GM10266 (cell line): ENCODE results near the gene GLI3.

Experiments used
- DNase-seq: peaks from one replicate; pipeline ENCODE4 v3.0.0; 2012; ENCODE audit errors: extremely low spot score
- CTCF ChIP-seq: IDR thresholded peaks from 2 replicates; pipeline ENCODE4 v1.5.1; 2012; ENCODE audit warnings: mild to moderate bottlenecking, low read depth; ENCODE audit not compliant: control insufficient read depth, insufficient read depth; ENCODE audit errors: missing control alignments

GLI3 gene

GRCh38 chr7:42096681-42097561, 140.1 kb downstream of the GLI3 start:
- TF ChIP-seq CTCF, result no peak
- DNase-seq, result no peak

- DNase-seq, result no peak
These were observed 140.7 kb downstream of the GLI3 start for GRCh38 chr7:42096268-42096667.

GRCh38 chr7:42095791-42096190, 141.2 kb downstream of the GLI3 start:
- no peak for TF ChIP-seq CTCF

More at GRCh38 chr7:42096268-42096667, 140.7 kb downstream of the GLI3 start:
- no peak for TF ChIP-seq CTCF

GRCh38 chr7:42093349-42093905, 143.6 kb downstream of the GLI3 start:
- no peak for TF ChIP-seq CTCF
- no peak for DNase-seq

More at GRCh38 chr7:42095791-42096190, 141.2 kb downstream of the GLI3 start:
- no peak for DNase-seq

- TF ChIP-seq CTCF, result no peak
- DNase-seq, result no peak
These were observed 145.3 kb downstream of the GLI3 start for GRCh38 chr7:42091461-42092291.

- TF ChIP-seq CTCF, result no peak
These were observed 146.2 kb downstream of the GLI3 start for GRCh38 chr7:42090806-42091205.

GRCh38 chr7:42090056-42090455, 147.0 kb downstream of the GLI3 start:
- DNase-seq, result no peak
- no peak for TF ChIP-seq CTCF

More at GRCh38 chr7:42090806-42091205, 146.2 kb downstream of the GLI3 start:
- DNase-seq, result no peak
